Measurements from ENCODE around the gene TMEM243.
"Not testable (repeated sequence)": the region's sequence is repeated elsewhere in the genome, so short reads cannot be mapped to it uniquely, and the experiment has no call there.

The TMEM243 gene

GRCh38 chr7:87212498-87212897 lies 7.0 kb downstream of the TMEM243 start:
- no peak for DNase-seq (ENCODE audit: low read depth in 2 of 2)

GRCh38 chr7:87210506-87210905 lies 9.0 kb downstream of the TMEM243 start:
- DNase-seq (ENCODE audit: low read depth in 2 of 2): no peak

GRCh38 chr7:87209295-87209924 lies 10.1 kb downstream of the TMEM243 start:
- DNase-seq (ENCODE audit: low read depth in 2 of 2): no peak

- no peak for DNase-seq (ENCODE audit: low read depth in 2 of 2)
Measured at GRCh38 chr7:87206361-87206760, 13.2 kb downstream of the TMEM243 start.

- not testable (repeated sequence) for DNase-seq (ENCODE audit: low read depth in 2 of 2)
Measured at GRCh38 chr7:87205701-87206100, 13.8 kb downstream of the TMEM243 start.

GRCh38 chr7:87204933-87205332 lies 14.6 kb downstream of the TMEM243 start:
- DNase-seq (ENCODE audit: low read depth in 2 of 2): no peak

- DNase-seq (ENCODE audit: low read depth in 2 of 2): not testable (repeated sequence)
Measured at GRCh38 chr7:87203929-87204328, 15.6 kb downstream of the TMEM243 start.

- no peak for DNase-seq (ENCODE audit: low read depth in 2 of 2)
Measured at GRCh38 chr7:87202705-87203104, 16.8 kb downstream of the TMEM243 start.

- no peak for DNase-seq (ENCODE audit: low read depth in 2 of 2)
Measured at GRCh38 chr7:87202208-87202607, 17.3 kb downstream of the TMEM243 start.

GRCh38 chr7:87199700-87200450 lies 19.7 kb downstream of the TMEM243 start:
- DNase-seq (ENCODE audit: low read depth in 2 of 2): no peak

- no peak for DNase-seq (ENCODE audit: low read depth in 2 of 2)
Measured at GRCh38 chr7:87199241-87199640, 20.3 kb downstream of the TMEM243 start.

GRCh38 chr7:87193912-87194311 lies 25.6 kb downstream of the TMEM243 start:
- no peak for DNase-seq (ENCODE audit: low read depth in 2 of 2)

- DNase-seq (ENCODE audit: low read depth in 2 of 2): no peak
Measured at GRCh38 chr7:87192784-87193487, 26.6 kb downstream of the TMEM243 start.

GRCh38 chr7:87190783-87191182 lies 28.7 kb downstream of the TMEM243 start:
- DNase-seq (ENCODE audit: low read depth in 2 of 2): no peak

- no peak for DNase-seq (ENCODE audit: low read depth in 2 of 2)
Measured at GRCh38 chr7:87188930-87189329, 30.6 kb downstream of the TMEM243 start.

GRCh38 chr7:87187120-87187519 lies 32.4 kb downstream of the TMEM243 start:
- no peak for DNase-seq (ENCODE audit: low read depth in 2 of 2)

GRCh38 chr7:87179180-87179579 lies 40.4 kb downstream of the TMEM243 start:
- DNase-seq (ENCODE audit: low read depth in 2 of 2): no peak

- DNase-seq (ENCODE audit: low read depth in 2 of 2): no peak
Measured at GRCh38 chr7:87178320-87178719, 41.2 kb downstream of the TMEM243 start.

GRCh38 chr7:87173471-87173870 lies 46.1 kb downstream of the TMEM243 start:
- DNase-seq (ENCODE audit: low read depth in 2 of 2): no peak

- no peak for DNase-seq (ENCODE audit: low read depth in 2 of 2)
Measured at GRCh38 chr7:87171282-87171934, 48.1 kb downstream of the TMEM243 start.

- no peak for DNase-seq (ENCODE audit: low read depth in 2 of 2)
Measured at GRCh38 chr7:87170828-87171227, 48.7 kb downstream of the TMEM243 start.

GRCh38 chr7:87164433-87164832 lies 55.1 kb downstream of the TMEM243 start:
- no peak for DNase-seq (ENCODE audit: low read depth in 2 of 2)

Measured in stimulated activated CD8-positive, alpha-beta memory T cell treated with anti-CD3 and anti-CD28 coated beads, Interleukin-2, amount 100 ng/mL, for 48 hours (primary cell).